H1 (cell line): ENCODE data around the gene AASDH. TPM values are rescaled to one million over a fixed set of nuclear protein-coding genes. Genes with fewer than 3 reads are reported as not detected.

Experiments used
- GABPA ChIP-seq: IDR thresholded peaks from 2 replicates; pipeline ENCODE4 v1.6.1; 2011; ENCODE audit warnings: mild to moderate bottlenecking, low read length, moderate library complexity, borderline replicate concordance; ENCODE audit not compliant: insufficient read depth
- RNF2 ChIP-seq: fragments of 200-900, 300-1000 bp; sonication (generic); IDR thresholded peaks from 2 replicates; pipeline ENCODE4 v1.7.1; 2016; ENCODE audit warnings: borderline replicate concordance, low read depth, mild to moderate bottlenecking, antibody characterized with exemption, low read length; ENCODE audit not compliant: poor library complexity, severe bottlenecking; ENCODE audit errors: missing control alignments
- polyA plus RNA-seq, 7 experiments: library from polyadenylated mRNA; depleted of rRNA in 3 of 7; stranded (reverse) in 5 of 7; unstranded in 2 of 7; fragments of >200 nt in 5 of 7; fragments of 200-250 nt in 2 of 7; gene quantifications; 1 replicate in 5 of 7; 2 replicates in 1 of 7; 4 replicates in 1 of 7; pipeline versions ENCODE4 v1.2.1 to v1.2.3, GENCODE V29; 2011 to 2013; ENCODE audit warnings: missing spikeins in 2 of 7, mixed read lengths in 2 of 7
- total RNA-seq: library from RNA; stranded (reverse); fragmentation: NEBNext Ultra II Directional; extraction: Animal tissue kit (Norgen Biotek cat#: 25700); gene quantifications from 2 replicates; pipeline ENCODE4 v1.2.1, GENCODE V29; 2021

Gene AASDH
- total and polyA plus RNA-seq, 2 of the 8 experiments (the other 6 are each of a cell fraction or from before 2014, with no cell fraction given) = 8.0 to 10.9 TPM

- TF ChIP-seq RNF2 (no peak), GABPA (no peak)
- TF ChIP-seq, all 59 proteins: peak for 0
Measured at GRCh38 chr4:56374956-56375355, 12.3 kb downstream of the AASDH start (continued).
